Gastrocnemius medialis (tissue), 4 donors: ENCODE measurements around the gene SLC26A9. TPM values are rescaled to one million over a fixed set of nuclear protein-coding genes. Genes with fewer than 3 reads are reported as not detected.
A peak's percentile ranks its signal among the peaks of the same experiment; 100 is the strongest.

Experiments used
- ATAC-seq, 2 donors: fragments of 150-250 bp; one replicate each; pipeline ENCODE4 v1.9.1; 2016
- DNase-seq, 2 donors: peaks; one replicate each; pipeline ENCODE4 v3.0.0-alpha.2; 2019
- H3K27ac ChIP-seq, 4 donors: fragments of 200-600 bp; sonication (generic); 1 replicate in 1 of 4; 2 replicates in 3 of 4; pipeline ENCODE4 v1.5.1; 2016 to 2018; ENCODE audit warnings: mild to moderate bottlenecking in 2 of 4, moderate library complexity in 1 of 4
- H3K27me3 ChIP-seq, 3 donors: fragments of 200-600 bp; sonication (generic) in 2 of 3; 1 replicate in 1 of 3; 2 replicates in 2 of 3; pipeline versions ENCODE4 v1.5.1 to v1.6.0; 2016 to 2019; ENCODE audit warnings: mild to moderate bottlenecking in 1 of 3, moderate library complexity in 1 of 3
- H3K36me3 ChIP-seq, 2 donors: fragments of 200-600 bp; sonication (generic) in 1 of 2; one replicate each; pipeline ENCODE4 v1.5.1; 2017 to 2018
- H3K4me1 ChIP-seq, 2 donors: fragments of 200-600 bp; sonication (generic) in 1 of 2; one replicate each; pipeline ENCODE4 v1.5.1; 2016 to 2017; ENCODE audit warnings: mild to moderate bottlenecking in 2 of 2
- H3K4me3 ChIP-seq, 4 donors: fragments of 200-600 bp; sonication (generic) in 3 of 4; 1 replicate in 1 of 4; 2 replicates in 3 of 4; pipeline ENCODE4 v1.5.1; 2016 to 2019; ENCODE audit warnings: mild to moderate bottlenecking in 2 of 4
- H3K9me3 ChIP-seq, 3 donors: fragments of 200-600 bp; sonication (generic) in 2 of 3; 1 replicate in 1 of 3; 2 replicates in 2 of 3; pipeline ENCODE4 v1.5.1; 2016 to 2019
- CTCF ChIP-seq, 5 experiments: fragments of 450-650 bp in 3 of 5; fragments of 200-600 bp in 2 of 5; sonication (generic) in 2 of 5; IDR thresholded peaks in 4 of 5; conservative IDR thresholded peaks in 1 of 5; 1 replicate in 4 of 5; 2 replicates in 1 of 5; pipeline ENCODE4 v1.5.1; 2016 to 2019; ENCODE audit warnings: antibody characterized with exemption in 5 of 5, mild to moderate bottlenecking in 3 of 5, moderate library complexity in 3 of 5
- POLR2A ChIP-seq, 2 donors: fragments of 450-650 bp; IDR thresholded peaks; one replicate each; pipeline ENCODE4 v1.6.1; 2017; ENCODE audit warnings: antibody characterized with exemption in 2 of 2, mild to moderate bottlenecking in 2 of 2, moderate library complexity in 2 of 2
- in situ Hi-C, 4 donors: fragments of 200-750 bp; cut with MboI; loops; one replicate each; pipeline versions ENCODE4 v1.15.0 to v1.8.0; 2017; ENCODE audit warnings: low sequenced_read_pairs in 4 of 4
- intact Hi-C: fragments of 100-400 bp; cut with DNase I; formaldehyde crosslinking; loops from one replicate; pipeline ENCODE4 v1.15.1; 2023; ENCODE audit warnings: low total_unique reads
- total RNA-seq, 4 donors: library from RNA; depleted of rRNA; stranded (reverse); fragments of >200 nt; gene quantifications; one replicate each; pipeline versions ENCODE4 v1.1.0 to v1.2.3, GENCODE V29; 2016

The SLC26A9 gene
- total RNA-seq, 4 donors from 2014 or later, result 0.10 to 0.32 (median 0.26) TPM

- DNase-seq (no peak), ATAC-seq (no peak)
- TF ChIP-seq CTCF (IDR thresholded peaks at IDR 0.05 in 4 of 5, conservative IDR thresholded peaks at IDR 0.05 in 1 of 5) (no peak), POLR2A (IDR thresholded peaks at IDR 0.05) (no peak)
- Histone ChIP-seq H3K9me3 (no peaks in the 10 kb centered on the region), H3K4me3 (no peak overlapping the region), H3K36me3 (no peaks in the 10 kb centered on the region), H3K27ac (no peak overlapping the region), H3K27me3 (no peaks in the 10 kb centered on the region), H3K4me1 (peaks cover 0 to 13% of the 10 kb centered on the region in 2 donors)
- intact Hi-C loops (no loop called here), in situ Hi-C loops (no loop called here)
Observed at GRCh38 chr1:205954819-205955404, 11.7 kb upstream of the SLC26A9 start.

DNA sequence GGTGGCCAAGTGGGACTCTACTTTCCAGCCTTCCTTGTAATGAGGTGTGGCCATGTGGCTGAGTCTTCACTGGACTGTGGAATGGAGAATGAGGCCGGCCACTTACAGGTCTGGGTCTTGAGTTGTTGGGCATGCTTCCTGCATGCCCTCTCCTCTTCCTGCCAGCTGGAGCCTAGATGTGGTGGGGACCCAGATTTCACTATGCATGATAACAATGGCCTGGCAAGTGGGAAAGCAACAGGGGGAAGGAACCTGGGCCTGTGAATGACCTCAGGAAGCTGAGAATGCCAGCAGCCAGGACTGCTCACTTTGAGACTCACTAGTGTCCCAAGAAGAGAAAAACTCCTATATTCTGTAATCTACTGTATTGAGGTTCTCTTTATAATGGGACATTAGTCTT, 8.5 kb upstream of the SLC26A9 start:
- intact Hi-C loops (no loop called here), in situ Hi-C loops (no loop called here)
- TF ChIP-seq POLR2A (IDR thresholded peaks at IDR 0.05), result no peak
- TF ChIP-seq CTCF (IDR thresholded peaks at IDR 0.05 in 4 of 5, conservative IDR thresholded peaks at IDR 0.05 in 1 of 5), result no peak
- DNase-seq (no peak), ATAC-seq (no peak)
- Histone ChIP-seq H3K27me3 (no peaks in the 10 kb centered on the region), H3K27ac (no peak overlapping the region), H3K36me3 (no peaks in the 10 kb centered on the region), H3K4me1 (peaks cover 0 to 16% of the 10 kb centered on the region in 2 donors), H3K4me3 (no peak overlapping the region), H3K9me3 (no peaks in the 10 kb centered on the region)

- in situ Hi-C loops (no loop called here), intact Hi-C loops (no loop called here)
- TF ChIP-seq CTCF (IDR thresholded peaks at IDR 0.05 in 4 of 5, conservative IDR thresholded peaks at IDR 0.05 in 1 of 5) (no peak), POLR2A (IDR thresholded peaks at IDR 0.05) (no peak)
- peak; percentile 33 to 35 for ATAC-seq
- Histone ChIP-seq H3K9me3 (no peaks in the 10 kb centered on the region), H3K4me3 (no peak overlapping the region), H3K27ac (peak overlapping the region in 1 of 4 donors; percentile 71), H3K4me1 (peaks cover 0 to 16% of the 10 kb centered on the region in 2 donors), H3K36me3 (no peaks in the 10 kb centered on the region), H3K27me3 (no peaks in the 10 kb centered on the region)
- DNase-seq, result peak; percentile 31 to 49
Observed at GRCh38 chr1:205950826-205951549, 7.7 kb upstream of the SLC26A9 start.

DNA sequence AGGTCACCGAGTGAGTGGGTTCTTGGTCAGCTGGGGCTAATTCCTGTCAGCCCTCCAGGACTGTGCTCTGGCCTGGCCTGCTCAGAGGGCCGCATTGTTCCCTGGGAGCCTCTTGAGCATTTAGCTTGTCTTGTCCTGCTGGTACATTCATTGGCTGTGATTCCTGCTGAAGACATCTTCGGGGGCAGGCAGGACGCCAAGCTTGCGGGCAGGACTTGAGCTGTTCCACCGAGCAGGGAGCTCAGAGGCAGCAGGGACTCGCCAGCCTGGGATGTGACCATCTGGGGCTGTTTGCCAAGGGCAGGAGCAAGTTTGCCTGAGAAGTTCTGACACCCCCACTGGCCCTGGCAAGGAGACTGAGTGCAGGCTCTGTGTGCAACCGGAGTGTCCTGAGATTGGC, 7.0 kb upstream of the SLC26A9 start:
- H3K36me3 ChIP-seq, result no peaks in the 10 kb centered on the region
- TF ChIP-seq CTCF (IDR thresholded peaks at IDR 0.05 in 4 of 5, conservative IDR thresholded peaks at IDR 0.05 in 1 of 5), result no peak
- no peak for TF ChIP-seq POLR2A (IDR thresholded peaks at IDR 0.05)
- H3K27me3 ChIP-seq, result no peaks in the 10 kb centered on the region
- ATAC-seq (peak; percentile 85 to 86), DNase-seq (peak; percentile 78 to 85)
- peak overlapping the region in 3 of 4 donors; percentile 11 to 71 (median 14) for H3K27ac ChIP-seq
- H3K4me3 ChIP-seq, result no peak overlapping the region
- intact Hi-C loops (no loop called here), in situ Hi-C loops (no loop called here)
- H3K9me3 ChIP-seq, result no peaks in the 10 kb centered on the region
- H3K4me1 ChIP-seq, result peaks cover 0 to 16% of the 10 kb centered on the region in 2 donors
